Cardiac muscle cell (in vitro differentiated cells and primary cell): ENCODE data around the gene BCKDK. TPM values are rescaled to one million over a fixed set of nuclear protein-coding genes. Genes with fewer than 3 reads are reported as not detected.
"Not testable (repeated sequence)": the region's sequence is repeated elsewhere in the genome, so short reads cannot be mapped to it uniquely, and the experiment has no call there.

Experiments
- DNase-seq, 2 donors: peaks; one replicate each; pipeline versions ENCODE4 v3.0.0 to v3.0.0-alpha.2; 2010 to 2017; ENCODE audit warnings: low read depth in 1 of 2, low spot score in 1 of 2
- H3K27ac ChIP-seq: fragments of 200-600 bp; sonication (generic); 2 replicates; pipeline ENCODE4 v1.5.1; 2016
- H3K27me3 ChIP-seq: fragments of 200-600 bp; sonication (generic); 2 replicates; pipeline ENCODE4 v1.6.0; 2016; ENCODE audit warnings: control low read depth
- H3K36me3 ChIP-seq: fragments of 200-600 bp; sonication (generic); 2 replicates; pipeline ENCODE4 v1.5.1; 2016; ENCODE audit warnings: control low read depth
- H3K4me1 ChIP-seq: fragments of 200-600 bp; sonication (generic); 2 replicates; pipeline ENCODE4 v1.8.1; 2017; ENCODE audit warnings: low read depth, mild to moderate bottlenecking, mixed run types
- H3K4me3 ChIP-seq: fragments of 200-600 bp; sonication (generic); 2 replicates; pipeline ENCODE4 v1.5.1; 2016; ENCODE audit warnings: mild to moderate bottlenecking
- H3K9me3 ChIP-seq: fragments of 200-600 bp; sonication (generic); 2 replicates; pipeline ENCODE4 v1.5.1; 2017; ENCODE audit warnings: low read depth, mild to moderate bottlenecking, control low read depth
- polyA plus RNA-seq: library from polyadenylated mRNA; unstranded; fragments of >200 nt; fragmentation: Nextera tagmentation; extraction: Ambion mirVana; gene quantifications from 2 replicates; pipeline ENCODE4 v1.2.1, GENCODE V29; 2016
- total RNA-seq: library from RNA; depleted of rRNA; stranded (reverse); fragments of >200 nt; gene quantifications from 2 replicates; pipeline ENCODE4 v1.2.3, GENCODE V29; 2016
- TF ChIP-seq, protein P1 (sequence below): IDR thresholded peaks from 2 replicates; pipeline ENCODE4 v1.5.1; 2012; ENCODE audit warnings: low read depth, mild to moderate bottlenecking, low read length

Gene BCKDK
- total and polyA plus RNA-seq, 2 experiments from 2014 or later = 109 to 147 TPM

- H3K27ac ChIP-seq = no peak overlapping the region
- no peaks in the 10 kb centered on the region for H3K9me3 ChIP-seq
- H3K4me1 ChIP-seq = peaks cover 7% of the 10 kb centered on the region
- H3K36me3 ChIP-seq = peaks cover 1% of the 10 kb centered on the region
- no peak for DNase-seq
- H3K27me3 ChIP-seq = no peaks in the 10 kb centered on the region
- TF ChIP-seq, protein P1, sequence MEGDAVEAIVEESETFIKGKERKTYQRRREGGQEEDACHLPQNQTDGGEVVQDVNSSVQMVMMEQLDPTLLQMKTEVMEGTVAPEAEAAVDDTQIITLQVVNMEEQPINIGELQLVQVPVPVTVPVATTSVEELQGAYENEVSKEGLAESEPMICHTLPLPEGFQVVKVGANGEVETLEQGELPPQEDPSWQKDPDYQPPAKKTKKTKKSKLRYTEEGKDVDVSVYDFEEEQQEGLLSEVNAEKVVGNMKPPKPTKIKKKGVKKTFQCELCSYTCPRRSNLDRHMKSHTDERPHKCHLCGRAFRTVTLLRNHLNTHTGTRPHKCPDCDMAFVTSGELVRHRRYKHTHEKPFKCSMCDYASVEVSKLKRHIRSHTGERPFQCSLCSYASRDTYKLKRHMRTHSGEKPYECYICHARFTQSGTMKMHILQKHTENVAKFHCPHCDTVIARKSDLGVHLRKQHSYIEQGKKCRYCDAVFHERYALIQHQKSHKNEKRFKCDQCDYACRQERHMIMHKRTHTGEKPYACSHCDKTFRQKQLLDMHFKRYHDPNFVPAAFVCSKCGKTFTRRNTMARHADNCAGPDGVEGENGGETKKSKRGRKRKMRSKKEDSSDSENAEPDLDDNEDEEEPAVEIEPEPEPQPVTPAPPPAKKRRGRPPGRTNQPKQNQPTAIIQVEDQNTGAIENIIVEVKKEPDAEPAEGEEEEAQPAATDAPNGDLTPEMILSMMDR = no peak
- H3K4me3 ChIP-seq = no peak overlapping the region
Measured at GRCh38 chr16:31136287-31136662, 28.1 kb downstream of the BCKDK start.

GRCh38 chr16:31136822-31137499, 28.8 kb downstream of the BCKDK start:
- not testable (repeated sequence) for H3K36me3 ChIP-seq, DNase-seq, H3K9me3 ChIP-seq, H3K4me3 ChIP-seq, H3K27ac ChIP-seq, H3K27me3 ChIP-seq
- H3K4me1 ChIP-seq = peaks cover 14% of the 10 kb centered on the region

DNA sequence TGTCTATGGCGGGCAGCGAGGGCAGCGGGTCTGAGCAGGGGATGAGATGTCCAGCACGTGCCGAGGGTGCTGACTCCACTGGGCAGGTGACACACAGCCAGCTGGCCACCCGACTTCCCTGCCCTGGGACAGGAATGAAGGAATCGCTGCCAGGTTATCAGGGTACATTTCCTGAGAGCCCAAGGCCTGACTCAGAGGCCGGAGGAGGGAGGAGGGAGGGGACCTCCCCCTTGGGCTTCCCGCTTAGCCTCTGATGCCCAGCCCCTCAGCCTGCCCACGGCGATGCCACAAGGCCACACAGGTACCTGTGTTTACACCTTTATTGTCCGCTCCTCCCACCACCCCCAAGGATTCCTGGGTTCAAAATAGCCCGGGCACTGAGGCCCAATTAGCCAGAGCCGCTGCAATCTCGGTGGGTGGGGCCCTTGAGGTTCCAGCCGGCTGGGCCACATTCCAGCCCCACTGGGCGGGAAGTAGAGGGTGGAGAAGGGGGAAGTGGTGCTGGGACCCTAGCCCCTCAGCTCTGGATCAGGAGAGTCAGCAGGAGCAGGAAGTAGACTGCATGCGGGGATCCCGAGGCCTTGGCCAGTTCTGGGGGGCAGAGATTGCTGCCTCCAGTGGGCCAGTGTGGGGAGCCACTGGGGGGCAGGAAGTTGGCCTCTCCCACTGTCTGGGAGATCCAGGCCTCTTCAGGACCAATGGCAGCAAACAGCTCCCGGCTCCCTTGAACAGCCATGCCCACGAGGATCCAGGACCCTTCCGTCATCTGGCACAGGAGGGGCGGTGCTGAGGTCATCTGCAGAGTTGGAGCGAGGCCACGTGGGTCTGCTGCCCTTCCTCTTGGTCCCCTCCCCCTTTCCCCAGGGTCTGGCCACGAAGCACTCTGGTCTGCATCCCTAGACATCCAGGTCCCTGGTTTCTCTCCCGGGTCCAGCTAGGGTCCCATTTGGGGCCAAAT, 30.7 kb downstream of the BCKDK start:
- Histone ChIP-seq H3K4me3 (no peak overlapping the region), H3K4me1 (peaks cover 14% of the 10 kb centered on the region), H3K9me3 (no peaks in the 10 kb centered on the region), H3K27me3 (no peaks in the 10 kb centered on the region), H3K36me3 (no peaks in the 10 kb centered on the region), H3K27ac (no peak overlapping the region)
- DNase-seq = peak in 1 of 2 donors; percentile 64
- TF ChIP-seq, protein P1 = no peak

- not testable (repeated sequence) for DNase-seq, H3K4me3 ChIP-seq, H3K9me3 ChIP-seq, H3K4me1 ChIP-seq, H3K36me3 ChIP-seq, H3K27me3 ChIP-seq
- H3K27ac ChIP-seq = peak overlapping the region; percentile 79
Measured at GRCh38 chr16:31141071-31141469, 32.9 kb downstream of the BCKDK start.

DNA sequence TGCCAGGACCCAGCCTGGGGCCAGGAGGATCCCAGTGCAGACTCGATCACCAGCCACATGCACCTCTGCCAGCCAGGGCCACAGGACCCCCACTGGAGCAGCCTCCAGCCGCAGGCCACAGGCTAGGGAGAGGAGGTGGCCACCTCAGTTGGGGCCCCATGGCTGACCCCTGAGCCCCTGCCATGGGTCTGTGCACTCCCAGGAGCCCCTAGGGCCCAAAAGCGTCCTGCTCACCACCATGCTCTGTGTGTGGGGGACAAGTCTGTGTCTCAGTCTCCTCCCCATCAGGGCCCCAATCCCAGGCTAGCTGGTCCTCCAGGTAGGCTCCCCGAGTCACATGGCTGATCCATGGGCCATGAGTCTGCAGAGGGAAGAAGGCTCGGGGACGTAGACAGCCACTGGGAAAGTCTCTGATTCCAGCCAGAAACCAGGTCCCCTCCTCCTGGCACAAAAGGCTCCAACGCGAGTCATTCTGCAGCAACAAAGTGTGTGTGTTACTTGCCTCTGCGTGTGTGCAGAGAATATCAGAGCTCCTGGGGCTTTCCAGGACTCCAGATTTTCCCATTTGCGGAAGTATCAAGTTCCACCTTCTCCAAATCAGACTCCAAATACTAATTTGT, 33.4 kb downstream of the BCKDK start:
- peak overlapping the region; percentile 79 for H3K27ac ChIP-seq
- DNase-seq = no peak

More for the DNA sequence above, 33.4 kb downstream of the BCKDK start:
- TF ChIP-seq, protein P1 = no peak
- Histone ChIP-seq H3K27me3 (peaks cover 10% of the 10 kb centered on the region), H3K4me1 (peaks cover 7% of the 10 kb centered on the region), H3K36me3 (no peaks in the 10 kb centered on the region), H3K4me3 (peak overlapping the region; percentile 12), H3K9me3 (no peaks in the 10 kb centered on the region)
